Measurements from ENCODE around the gene SPATS2L.

SPATS2L gene

DNA sequence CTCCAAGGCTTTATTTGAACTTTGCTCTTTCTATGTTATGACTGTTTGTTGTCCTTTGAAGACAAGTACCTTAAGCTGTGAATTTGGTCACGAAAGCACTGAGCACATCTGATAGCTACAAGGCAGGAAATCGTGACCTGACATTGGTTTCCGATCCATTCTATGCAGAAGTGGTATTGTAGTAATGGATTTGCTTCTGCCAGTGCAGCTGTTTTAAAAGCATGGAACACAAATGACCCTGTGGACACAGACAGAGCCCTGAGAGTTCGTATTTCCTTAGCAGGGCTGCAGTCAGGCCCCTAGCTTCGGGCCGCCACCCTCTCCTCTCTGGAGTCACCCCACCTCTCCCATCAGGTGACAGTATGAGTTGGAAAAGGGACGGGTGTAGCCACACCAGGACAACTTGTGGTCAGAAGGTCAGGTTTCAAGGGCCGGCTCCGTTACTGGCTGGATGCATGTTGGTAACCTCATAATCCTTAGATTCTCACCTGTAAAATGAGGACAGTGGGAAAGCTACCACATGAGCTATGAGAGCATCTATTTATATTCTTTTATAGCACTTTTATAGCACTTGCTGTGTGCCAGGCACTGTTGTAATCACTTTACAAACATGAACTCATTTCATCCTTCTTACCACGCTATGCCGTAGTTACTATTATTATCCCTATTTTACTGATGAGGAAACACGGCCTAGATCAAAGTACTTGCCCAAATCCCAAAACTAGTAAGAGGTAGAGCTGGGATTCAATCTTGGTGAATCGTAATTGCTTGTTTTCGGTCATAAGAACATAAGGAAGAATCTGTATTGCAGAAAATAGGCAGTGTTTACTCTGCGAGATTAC lies 70.2 kb downstream of the SPATS2L start:
- no peak for DNase-seq (ENCODE audit: low read depth)
- TF ChIP-seq, protein P1, sequence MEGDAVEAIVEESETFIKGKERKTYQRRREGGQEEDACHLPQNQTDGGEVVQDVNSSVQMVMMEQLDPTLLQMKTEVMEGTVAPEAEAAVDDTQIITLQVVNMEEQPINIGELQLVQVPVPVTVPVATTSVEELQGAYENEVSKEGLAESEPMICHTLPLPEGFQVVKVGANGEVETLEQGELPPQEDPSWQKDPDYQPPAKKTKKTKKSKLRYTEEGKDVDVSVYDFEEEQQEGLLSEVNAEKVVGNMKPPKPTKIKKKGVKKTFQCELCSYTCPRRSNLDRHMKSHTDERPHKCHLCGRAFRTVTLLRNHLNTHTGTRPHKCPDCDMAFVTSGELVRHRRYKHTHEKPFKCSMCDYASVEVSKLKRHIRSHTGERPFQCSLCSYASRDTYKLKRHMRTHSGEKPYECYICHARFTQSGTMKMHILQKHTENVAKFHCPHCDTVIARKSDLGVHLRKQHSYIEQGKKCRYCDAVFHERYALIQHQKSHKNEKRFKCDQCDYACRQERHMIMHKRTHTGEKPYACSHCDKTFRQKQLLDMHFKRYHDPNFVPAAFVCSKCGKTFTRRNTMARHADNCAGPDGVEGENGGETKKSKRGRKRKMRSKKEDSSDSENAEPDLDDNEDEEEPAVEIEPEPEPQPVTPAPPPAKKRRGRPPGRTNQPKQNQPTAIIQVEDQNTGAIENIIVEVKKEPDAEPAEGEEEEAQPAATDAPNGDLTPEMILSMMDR (IDR thresholded peaks at IDR 0.05; ENCODE audit: insufficient read depth, low read depth, low read length, missing control alignments): no peak
- no peak overlapping the region for H3K4me3 ChIP-seq (ENCODE audit: low read length)

GRCh38 chr2:200377355-200378336 lies 71.2 kb downstream of the SPATS2L start:
- peak; percentile 34 for DNase-seq (ENCODE audit: low read depth)
- TF ChIP-seq, protein P1 (IDR thresholded peaks at IDR 0.05; ENCODE audit: insufficient read depth, low read depth, low read length, missing control alignments): no peak
- H3K4me3 ChIP-seq (ENCODE audit: low read length): no peak overlapping the region

- TF ChIP-seq, protein P1 (IDR thresholded peaks at IDR 0.05; ENCODE audit: insufficient read depth, low read depth, low read length, missing control alignments): no peak
- no peak overlapping the region for H3K4me3 ChIP-seq (ENCODE audit: low read length)
- DNase-seq (ENCODE audit: low read depth): no peak
Measured at GRCh38 chr2:200378652-200379290, 72.3 kb downstream of the SPATS2L start.

DNA sequence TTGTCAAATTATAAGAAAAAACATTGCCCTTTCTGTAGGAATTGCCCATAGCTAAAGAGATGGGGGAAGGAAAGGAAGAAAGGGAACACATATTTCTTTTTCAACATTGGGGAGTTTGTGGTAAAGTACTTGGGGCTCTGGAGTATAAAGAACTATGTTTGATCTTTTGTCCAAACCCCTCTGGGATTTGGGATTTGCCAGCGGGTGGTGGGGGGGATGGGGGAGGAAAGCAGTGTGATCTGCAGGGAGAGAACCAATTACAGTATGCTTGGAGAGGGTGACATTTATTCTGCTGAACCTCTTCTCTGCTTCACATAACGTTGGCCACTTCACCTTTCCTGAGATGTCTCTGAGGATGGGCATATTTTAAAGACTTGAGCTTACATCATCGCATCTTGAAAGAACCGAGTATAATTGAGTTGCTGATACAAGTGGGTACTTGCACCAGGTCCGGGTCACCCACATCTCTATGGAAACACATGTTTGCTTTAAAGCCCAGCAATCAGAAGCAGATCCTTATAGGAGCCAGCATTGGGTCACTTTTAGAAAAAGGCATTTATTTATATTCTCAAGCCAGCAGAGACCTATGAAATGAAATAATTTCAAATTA lies 73.1 kb downstream of the SPATS2L start:
- DNase-seq (ENCODE audit: low read depth): peak; percentile 63
- H3K4me3 ChIP-seq (ENCODE audit: low read length): no peak overlapping the region
- TF ChIP-seq, protein P1 (IDR thresholded peaks at IDR 0.05; ENCODE audit: insufficient read depth, low read depth, low read length, missing control alignments): no peak

- TF ChIP-seq, protein P1 (IDR thresholded peaks at IDR 0.05; ENCODE audit: insufficient read depth, low read depth, low read length, missing control alignments): no peak
- H3K4me3 ChIP-seq (ENCODE audit: low read length): no peak overlapping the region
- peak; percentile 39 for DNase-seq (ENCODE audit: low read depth)
Measured at GRCh38 chr2:200380091-200380561, 73.6 kb downstream of the SPATS2L start.
